Stimulated activated CD4-positive, alpha-beta T cell treated with anti-CD3 and anti-CD28 coated beads, Interleukin-15, amount 100 ng/mL, for 1 hour (primary cell): ENCODE data around the gene ROBO1.

ENCODE experiments used
- DNase-seq, 2 donors: peaks; one replicate each; pipeline ENCODE4 v3.0.0-alpha.2; 2020; ENCODE audit warnings: low read depth in 1 of 2, low spot score in 1 of 2

Gene ROBO1

DNA sequence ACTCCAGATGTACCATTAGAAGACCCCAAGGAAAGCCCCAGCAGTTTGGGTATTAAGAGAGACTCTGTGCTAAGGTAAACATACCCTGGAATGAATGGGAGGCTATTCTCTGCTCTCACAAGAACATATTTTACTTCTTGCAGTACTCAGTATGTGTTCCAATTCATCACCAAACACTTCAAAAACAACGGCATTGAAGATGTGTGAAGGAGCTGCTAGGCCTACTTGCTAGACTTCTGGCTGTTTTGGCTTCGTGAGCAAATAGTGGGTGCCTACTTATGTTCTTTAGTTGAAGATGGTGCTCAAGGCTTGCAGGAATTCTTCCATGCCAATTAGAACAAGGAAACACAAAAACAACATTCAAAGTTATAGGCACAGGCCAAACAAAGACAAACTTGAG, 514.5 kb downstream of the ROBO1 start:
- no peak for DNase-seq

DNA sequence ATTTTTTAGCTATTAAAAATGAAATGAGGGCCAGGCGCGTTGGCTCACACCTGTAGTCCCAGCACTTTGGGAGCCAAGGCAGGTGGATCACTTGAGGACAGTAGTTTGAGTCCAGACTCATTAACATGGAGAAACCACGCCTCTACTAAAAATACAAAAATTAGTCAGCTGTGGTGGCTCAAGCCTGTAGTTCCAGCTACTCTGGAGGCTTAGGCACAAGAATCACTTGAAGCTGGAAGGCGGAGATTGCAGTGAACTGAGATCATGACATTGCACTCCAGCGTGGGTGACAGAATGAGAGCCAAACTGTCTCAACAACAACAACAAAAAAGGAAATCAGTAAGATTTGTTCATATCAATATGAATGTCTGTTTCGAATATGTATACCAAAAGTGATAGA, 517.1 kb downstream of the ROBO1 start:
- no peak for DNase-seq

DNA sequence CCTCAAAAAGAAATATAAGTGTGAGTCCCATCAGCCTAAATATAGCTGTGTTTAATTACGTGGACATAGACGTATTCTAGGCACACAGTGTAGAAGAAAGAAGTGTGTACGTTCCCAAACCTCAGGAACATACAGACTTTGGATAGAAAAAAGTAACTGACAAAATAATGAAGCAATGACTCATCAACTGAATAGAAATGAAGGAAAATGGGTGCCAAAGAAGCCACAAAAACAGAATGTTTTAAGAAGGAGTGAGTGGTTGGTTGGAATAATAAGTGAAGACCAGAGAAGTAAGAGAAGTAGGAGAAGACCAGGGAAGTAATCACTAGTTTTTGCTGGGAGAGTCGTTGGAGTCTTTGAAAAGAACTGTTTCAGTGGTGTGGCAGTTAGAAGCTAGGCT, 518.1 kb downstream of the ROBO1 start:
- DNase-seq = no peak

DNA sequence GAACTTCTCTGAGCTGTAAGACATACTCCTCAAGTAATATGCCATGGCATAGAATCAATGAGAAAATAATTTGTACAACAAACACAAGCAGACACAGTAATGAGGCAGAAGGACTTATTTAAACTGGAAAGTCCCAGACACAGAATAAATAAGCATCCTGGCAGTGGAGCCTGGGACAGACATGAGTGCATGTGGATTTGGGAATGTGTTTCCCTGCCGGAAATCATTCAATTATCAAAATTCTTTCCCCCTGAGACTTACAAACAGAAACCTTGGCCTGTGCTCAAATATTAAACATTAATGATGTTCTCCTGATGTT, 520.1 kb downstream of the ROBO1 start:
- no peak for DNase-seq

DNA sequence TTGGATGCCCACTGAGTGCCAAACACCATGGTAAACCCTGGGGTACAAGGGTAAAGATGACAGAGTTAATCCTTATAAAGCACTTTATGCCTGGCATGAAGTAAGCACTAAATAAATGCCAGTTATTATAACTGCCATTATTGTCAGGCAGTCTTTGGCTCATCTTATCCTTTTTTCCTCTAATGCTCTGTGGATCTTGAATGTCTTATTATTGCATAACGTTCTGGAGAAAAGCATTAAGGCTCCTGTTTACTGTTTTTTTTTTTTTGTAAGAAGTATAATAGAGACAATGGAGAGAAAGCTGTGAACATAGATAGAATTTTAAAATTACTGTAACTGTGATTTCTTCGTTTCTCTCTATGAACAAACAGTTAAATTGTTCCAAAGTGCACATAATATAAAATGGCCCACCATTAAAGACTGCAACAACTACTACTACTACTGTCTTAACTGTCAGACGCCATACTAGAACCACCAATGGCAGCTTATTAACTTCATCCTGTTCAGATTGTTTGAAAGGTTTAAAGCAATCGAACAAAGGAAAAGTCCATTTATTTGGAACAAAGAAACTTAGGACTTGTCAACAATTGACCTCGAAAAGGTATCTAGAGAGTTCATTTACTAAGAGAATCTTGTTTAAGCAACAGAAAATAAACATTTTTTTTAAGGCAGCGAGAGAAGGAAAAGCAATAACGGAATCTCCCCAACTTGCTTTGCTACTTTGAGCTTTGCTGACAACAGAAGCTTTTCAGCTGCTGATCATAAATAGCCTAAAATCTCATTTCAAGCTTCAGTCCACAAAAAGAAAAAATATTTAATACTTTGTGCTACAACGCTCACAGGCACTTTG, 520.7 kb downstream of the ROBO1 start:
- DNase-seq = no peak

DNA sequence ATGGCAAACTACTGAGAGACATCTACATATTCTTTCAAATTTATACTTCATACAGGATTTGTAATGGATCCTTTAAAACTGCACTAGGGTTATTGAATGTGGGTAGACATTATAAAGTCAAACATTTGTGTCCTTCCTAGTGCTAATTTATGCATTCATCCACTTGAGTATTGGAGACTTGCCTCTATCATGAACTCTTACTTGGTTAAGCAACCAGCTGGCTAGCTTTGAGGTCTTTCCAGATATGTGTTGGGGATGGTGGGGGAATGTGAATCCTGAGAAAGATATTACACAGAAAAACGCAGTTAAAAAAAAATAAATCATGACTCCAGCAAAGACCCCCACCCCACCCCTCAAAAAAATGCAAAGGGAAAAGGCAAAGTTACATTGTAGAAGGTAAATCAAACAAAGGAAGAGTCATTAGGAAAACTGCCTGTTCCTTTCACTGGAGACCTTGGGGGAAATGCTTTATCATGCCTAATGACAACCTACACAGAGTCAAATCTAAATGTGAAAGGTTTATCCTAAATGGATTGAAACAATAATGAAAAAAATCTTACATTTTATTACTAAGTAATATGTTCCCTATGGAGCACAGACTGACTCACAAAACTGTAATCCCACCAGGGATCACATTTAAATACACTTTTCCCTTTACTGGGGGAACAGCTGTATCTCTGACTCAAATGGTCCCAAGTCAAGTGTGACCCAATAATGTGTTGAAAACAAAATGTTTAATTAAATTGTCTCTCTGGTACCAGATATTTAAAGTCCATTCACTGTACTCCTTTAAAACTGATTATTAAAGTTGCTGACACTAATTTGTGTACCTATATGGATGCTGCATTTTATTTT, 522.3 kb downstream of the ROBO1 start:
- DNase-seq = no peak

DNA sequence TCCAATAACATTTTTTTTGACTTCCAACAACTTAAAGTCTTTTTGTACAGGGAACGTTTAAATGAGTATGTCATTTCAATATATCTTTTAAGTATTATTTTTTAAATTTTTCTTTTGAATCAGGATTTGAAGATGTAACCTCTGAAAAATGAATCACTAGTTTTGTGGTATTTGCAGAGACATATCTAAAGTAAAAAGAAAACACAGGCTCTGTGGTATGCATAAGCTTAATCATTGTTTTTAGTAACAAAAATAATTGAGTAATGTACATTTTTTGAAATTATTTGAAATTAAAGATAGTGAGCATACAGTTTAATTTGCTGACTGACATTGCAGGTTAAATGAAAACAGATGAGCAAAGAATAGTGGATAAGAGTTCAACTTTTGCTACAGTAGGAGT, 531.3 kb downstream of the ROBO1 start:
- DNase-seq = no peak

DNA sequence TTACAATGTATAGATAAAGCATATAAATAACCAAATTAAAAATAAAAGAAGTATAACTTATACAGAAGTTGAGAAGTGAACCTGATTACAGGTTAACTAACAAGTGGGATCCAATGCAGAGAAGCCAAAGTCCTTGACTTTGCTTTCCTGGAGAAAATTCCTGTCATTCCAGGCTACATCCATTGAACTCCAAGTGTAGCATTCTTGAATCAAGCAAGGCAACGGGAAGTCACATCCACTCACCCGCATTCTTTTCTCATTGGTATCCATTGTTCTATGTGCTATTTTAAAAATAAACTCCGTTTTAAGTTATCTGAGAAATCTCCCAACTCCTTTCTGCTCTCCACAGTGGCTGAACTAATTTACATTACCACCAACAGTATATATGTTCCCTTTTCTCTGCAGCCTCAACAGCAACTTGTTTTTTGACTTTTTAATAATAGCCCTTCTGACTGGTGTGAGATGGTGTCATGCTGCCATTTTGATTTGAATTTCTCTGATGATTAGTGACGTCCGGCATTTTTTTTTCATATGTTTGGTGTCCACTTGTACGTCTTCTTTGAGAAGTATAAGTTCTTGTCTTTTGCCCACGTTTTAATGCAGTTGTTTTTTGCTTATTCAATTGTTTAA, 534.3 kb downstream of the ROBO1 start:
- no peak for DNase-seq

DNA sequence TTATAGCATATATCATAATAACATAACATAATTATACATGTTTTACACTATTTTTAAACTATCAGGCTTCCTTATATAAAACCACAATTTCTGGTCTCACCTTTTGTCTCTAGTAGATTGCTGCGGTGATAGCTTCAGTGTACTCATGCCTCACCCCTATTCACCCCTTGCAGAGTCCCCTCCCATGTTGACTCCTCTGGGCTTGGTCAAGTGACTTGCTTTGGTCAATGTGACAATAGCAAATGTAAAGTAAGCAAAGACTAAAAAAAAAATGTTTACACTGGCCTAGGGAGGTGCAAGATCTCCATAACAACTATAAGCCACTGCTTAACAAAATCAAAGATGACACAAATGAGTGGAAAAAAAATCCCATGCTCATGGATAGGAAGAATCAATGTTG, 537.5 kb downstream of the ROBO1 start:
- DNase-seq = no peak

DNA sequence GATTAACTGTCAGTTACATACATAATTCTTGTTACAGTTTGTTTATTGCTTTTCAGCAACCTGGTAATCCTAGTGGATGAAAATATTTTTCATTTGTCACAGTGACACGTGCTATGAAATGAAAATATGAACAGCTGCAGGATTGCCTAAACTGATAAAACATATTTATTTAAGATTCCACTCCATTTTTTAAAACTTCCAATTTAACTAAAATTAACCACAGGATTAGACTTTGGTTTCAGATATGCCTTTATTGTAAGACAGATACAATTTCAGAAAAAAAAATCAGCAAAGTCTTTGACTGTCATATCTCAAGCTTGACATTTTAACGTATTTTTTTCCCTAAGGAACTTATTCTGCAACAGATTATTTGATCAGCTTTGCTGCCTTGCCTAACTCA, 550.7 kb downstream of the ROBO1 start:
- no peak for DNase-seq

DNA sequence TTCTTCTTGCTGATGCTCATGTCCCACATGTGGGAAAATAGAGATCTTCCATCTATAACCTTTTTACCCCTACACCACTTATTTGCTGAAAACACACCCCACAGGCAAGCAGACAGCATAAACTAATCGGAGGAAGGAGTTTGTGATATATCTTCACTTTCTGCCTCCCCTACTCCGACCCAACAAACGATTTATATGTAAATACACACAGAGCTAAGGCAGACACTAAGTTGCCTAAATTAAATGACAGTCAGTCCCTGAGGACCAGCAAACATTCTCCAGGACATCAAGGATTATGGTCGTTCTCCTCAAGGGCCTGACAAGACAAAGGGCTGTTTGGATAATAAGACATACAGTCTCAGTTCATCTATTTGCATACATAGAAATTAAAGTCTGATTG, 552.5 kb downstream of the ROBO1 start:
- no peak for DNase-seq

DNA sequence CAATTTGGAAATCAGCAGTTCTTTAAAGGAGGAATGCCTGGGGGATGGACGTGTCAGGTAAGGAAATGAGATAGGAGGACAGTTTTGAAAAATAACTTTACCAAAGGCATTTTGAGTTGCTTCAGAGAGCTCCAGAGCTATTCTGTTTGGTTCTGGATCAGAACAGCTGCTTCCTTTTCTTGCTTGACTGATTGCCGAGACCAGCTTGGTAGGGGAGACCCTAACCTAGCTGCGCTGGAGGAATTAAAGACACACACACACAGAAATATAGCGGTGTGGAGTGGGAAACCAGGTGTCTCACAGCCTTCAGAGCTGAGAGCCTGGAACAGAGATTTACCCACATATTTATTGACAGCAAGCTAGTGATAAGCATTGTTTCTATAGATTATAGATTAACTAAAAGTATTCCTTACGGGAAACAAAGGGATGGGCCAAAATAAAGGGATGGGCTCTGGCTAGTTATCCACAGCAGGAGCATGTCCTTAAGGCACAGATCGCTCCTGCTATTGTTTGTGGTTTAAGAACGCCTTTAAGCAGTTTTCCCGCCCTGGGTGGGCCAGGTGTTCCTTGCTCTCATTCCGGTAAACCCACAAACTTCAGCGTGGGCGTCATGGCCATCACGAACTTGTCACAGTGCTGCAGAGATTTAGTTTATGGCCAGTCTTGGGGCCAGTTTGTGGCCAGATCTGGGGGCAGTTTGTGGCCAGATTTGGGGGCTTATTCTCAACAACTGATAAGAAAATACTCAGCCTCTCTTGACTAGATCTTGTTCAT, 556.0 kb downstream of the ROBO1 start:
- no peak for DNase-seq

DNA sequence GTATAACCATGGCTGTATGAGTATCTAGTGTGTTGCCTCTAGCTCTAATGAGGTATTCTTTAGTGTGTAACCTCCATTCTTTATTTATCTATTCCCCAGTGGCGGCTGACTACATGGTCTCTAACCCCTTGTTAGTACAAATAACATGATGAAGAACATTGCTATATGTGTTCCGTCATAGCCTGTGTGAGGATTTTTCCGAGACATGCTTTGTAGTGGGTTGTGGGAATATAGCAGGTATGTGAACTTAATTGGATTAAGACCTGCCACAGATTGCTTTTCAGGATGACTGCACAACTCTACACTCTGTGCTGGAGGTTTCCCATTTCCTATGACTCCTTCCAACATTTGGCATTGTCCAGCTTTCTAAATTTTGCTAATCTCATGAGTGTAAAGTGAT, 563.4 kb downstream of the ROBO1 start:
- DNase-seq = no peak

DNA sequence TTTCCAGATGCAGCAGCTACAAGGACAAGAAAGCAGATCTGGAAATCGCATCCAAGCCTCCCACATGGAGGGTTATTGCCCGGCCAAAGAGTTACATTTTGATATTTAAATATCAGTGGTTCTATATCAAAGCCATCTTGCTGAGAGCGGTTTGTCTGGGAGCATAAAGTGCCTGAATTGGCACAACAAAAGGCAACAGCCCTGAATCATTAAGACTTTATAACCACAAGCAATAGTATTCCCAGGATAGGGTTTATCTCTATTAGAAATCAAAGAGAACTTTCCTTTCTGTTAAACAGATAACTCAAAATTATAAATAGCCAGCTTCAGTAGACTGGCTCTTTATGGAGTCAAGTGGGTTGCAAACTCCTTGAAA, 564.7 kb downstream of the ROBO1 start:
- DNase-seq = no peak

DNA sequence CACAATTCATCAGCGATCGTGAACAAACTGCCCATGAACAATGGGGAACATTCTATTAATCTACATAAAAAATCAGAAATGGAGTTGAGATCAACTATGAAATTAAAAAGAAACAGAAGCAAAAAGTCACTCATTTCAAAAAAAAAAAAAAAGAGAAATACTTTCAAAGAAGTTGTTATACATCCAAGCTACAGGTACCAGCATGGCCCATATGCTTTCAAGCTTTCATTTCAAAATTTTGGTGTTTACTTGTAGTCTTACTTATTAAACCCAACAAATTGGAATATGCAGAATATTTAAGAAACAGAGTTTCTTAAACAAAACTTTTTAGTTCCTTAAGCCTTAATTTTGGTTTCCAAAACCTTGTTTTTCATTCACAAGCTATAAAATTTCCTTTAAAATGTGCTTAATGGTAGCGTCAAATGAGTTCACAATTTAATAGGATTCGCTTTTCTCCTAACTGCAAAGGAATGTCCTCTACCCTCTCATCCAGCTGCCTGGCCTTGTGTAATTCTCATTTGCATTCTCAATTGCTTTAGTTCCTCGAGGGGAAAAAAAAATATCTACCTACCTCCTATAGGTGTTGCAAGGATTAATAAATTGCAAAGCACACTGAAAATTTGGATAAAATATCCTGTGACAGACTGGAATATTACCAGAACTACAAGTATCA, 565.2 kb downstream of the ROBO1 start:
- DNase-seq = no peak

DNA sequence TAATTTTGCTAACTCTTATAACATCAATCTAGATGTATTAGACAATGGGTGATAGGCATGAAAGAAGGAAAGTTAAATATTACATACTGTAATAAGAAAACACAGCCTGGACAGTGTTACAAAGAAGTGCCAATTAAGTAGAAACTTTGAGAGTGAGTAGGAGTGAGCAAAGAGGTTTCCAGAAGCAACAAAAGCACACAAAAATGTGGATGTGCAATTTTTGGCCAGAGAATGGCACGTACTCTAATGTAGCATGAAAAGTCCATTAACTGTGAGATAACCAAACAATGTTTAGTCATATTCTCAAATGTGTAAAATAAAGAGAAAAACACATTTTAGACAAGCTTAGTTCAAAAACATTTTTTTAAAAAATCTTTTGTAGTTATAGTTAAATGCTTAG, 567.3 kb downstream of the ROBO1 start:
- no peak for DNase-seq

DNA sequence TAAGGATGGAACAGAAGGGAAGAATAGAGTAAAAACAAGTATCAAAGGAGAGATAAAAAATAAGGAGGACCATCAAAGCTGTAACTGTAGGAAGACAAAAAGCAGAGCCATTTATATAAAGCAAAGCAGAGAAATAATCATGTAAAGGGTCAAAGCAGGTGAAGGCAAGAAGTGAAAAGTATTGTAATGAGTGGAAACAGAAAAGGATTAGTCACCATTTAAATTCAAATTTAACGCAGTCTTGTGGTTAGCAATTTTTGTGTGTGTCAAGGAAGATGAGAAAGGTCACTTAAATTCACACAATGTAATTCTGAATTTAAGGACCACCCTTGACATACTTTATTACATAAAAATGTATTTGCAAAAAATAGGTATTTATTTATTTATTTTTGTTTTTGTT, 567.8 kb downstream of the ROBO1 start:
- no peak for DNase-seq

DNA sequence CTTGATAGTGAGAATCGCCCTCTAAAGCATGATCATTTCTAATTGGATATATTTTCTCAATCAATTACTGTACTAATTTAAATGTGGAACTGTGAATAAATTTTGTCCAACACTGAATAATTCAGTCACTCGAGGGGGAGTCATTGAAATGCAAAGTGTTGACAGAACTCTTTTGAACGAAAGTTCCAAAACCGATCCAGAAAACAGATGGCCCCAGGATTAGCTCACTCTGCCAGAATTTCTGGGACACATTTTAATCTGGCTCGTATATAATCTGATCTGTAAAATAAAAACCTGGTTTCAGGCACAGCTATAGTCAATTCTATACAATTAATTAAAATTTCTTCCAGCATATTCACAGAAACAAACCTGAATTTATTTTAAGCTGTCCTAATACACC, 580.4 kb downstream of the ROBO1 start:
- no peak for DNase-seq

DNA sequence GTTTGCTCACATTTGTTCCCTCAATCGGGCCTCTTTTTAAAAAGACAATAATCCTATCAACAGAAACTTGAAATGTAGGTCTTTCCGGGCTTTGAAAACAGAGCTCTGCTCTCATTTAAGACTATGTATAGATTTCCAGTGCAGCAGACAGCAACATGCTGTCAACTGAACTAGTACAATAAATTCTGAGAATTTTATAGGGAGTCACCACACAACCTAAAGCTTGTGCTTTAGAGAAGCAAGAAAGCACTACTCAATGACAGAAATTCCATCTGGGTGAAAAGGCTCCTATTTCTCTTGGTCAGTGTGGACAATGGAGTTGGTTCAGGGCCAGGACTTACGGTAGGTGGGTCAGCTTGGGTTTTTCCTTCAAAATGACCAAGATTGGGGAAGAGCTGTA, 583.5 kb downstream of the ROBO1 start:
- no peak for DNase-seq

DNA sequence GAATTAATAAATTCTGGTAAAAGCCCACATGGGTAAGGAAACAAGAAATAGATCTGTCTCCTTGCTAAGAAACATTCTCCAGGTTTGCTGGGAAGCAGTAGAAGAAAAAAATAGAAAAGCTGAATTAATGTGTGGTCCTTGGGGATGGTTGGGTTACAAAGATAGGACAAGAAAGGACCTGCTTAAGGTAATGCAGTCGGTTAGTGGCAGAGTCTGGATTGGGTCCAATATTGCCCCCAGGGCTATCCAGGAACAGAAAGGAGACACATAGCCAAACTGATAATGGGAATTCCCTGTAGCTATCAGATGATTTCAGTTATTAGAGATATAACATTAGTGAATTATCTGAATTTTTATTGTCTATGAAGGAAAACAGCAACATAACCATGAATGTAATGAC, 584.3 kb downstream of the ROBO1 start:
- DNase-seq = no peak
